ENCODE data around the gene PLEKHB2. TPM values are rescaled to one million over a fixed set of nuclear protein-coding genes. Genes with fewer than 3 reads are reported as not detected.
"Not testable (repeated sequence)": the region's sequence is repeated elsewhere in the genome, so short reads cannot be mapped to it uniquely, and the experiment has no call there.

The PLEKHB2 gene
- 10 to 100 TPM; 25.4 to 40.4 TPM for total RNA-seq
- long read RNA-seq, donor 1, full-length matches to known transcripts, result 7 of 29 reads
- long read RNA-seq, donor 1, partial matches to known transcripts, result 10 of 29 reads
- long read RNA-seq, donor 1, other reads (novel, unspliced or antisense), result 12 of 29 reads
- long read RNA-seq, donor 2, full-length matches to known transcripts, result 25 of 85 reads
- long read RNA-seq, donor 2, partial matches to known transcripts, result 1 of 85 reads
- long read RNA-seq, donor 2, other reads (novel, unspliced or antisense), result 59 of 85 reads

GRCh38 chr2:131105156-131105949, at the start of gene PLEKHB2:
Gene PLEKHB2 (plus strand): TSS chr2:131105336. CDS start chr2:131120942, 15,606 bp downstream.
- peak; percentile 98 for DNase-seq (ENCODE audit: low spot score)
- intact Hi-C loops (cut with DNase I), result no loop called here

GRCh38 chr2:131056204-131056931, 48.8 kb upstream of the PLEKHB2 start:
- DNase-seq (ENCODE audit: low spot score), result no peak
- intact Hi-C loops (cut with DNase I), result no loop called here

GRCh38 chr2:131056932-131057287, 48.2 kb upstream of the PLEKHB2 start:
- intact Hi-C loops (cut with DNase I), result no loop called here
- DNase-seq (ENCODE audit: low spot score), result no peak

GRCh38 chr2:131058214-131058843, 46.8 kb upstream of the PLEKHB2 start:
- no peak for DNase-seq (ENCODE audit: low spot score)
- intact Hi-C loops (cut with DNase I), result no loop called here

GRCh38 chr2:131058920-131059319, 46.2 kb upstream of the PLEKHB2 start:
- intact Hi-C loops (cut with DNase I), result no loop called here
- no peak for DNase-seq (ENCODE audit: low spot score)

- DNase-seq (ENCODE audit: low spot score), result no peak
- intact Hi-C loops (cut with DNase I), result no loop called here
Observed at GRCh38 chr2:131063501-131064283, 41.4 kb upstream of the PLEKHB2 start.

- DNase-seq (ENCODE audit: low spot score), result no peak
- intact Hi-C loops (cut with DNase I), result loop anchor here in 1 of 2 donors (1.0 kb wide), 1 partner anchor 23 kb away; no protein-coding TSS in a partner anchor
Observed at GRCh38 chr2:131064589-131065512, 40.3 kb upstream of the PLEKHB2 start.

GRCh38 chr2:131067465-131068125, 37.5 kb upstream of the PLEKHB2 start:
- intact Hi-C loops (cut with DNase I), result no loop called here

GRCh38 chr2:131068172-131068571, 37.0 kb upstream of the PLEKHB2 start:
- intact Hi-C loops (cut with DNase I); DNase-seq (ENCODE audit: low spot score): not testable (repeated sequence)

More at GRCh38 chr2:131067465-131068125, 37.5 kb upstream of the PLEKHB2 start:
- no peak for DNase-seq (ENCODE audit: low spot score)

- intact Hi-C loops (cut with DNase I); DNase-seq (ENCODE audit: low spot score): not testable (repeated sequence)
Observed at GRCh38 chr2:131075578-131075977, 29.6 kb upstream of the PLEKHB2 start.

GRCh38 chr2:131076707-131077106, 28.4 kb upstream of the PLEKHB2 start:
- DNase-seq (ENCODE audit: low spot score), result no peak
- intact Hi-C loops (cut with DNase I), result no loop called here

- intact Hi-C loops (cut with DNase I), result no loop called here
- no peak for DNase-seq (ENCODE audit: low spot score)
Observed at GRCh38 chr2:131077182-131077846, 27.8 kb upstream of the PLEKHB2 start.

- intact Hi-C loops (cut with DNase I), result no loop called here
- no peak for DNase-seq (ENCODE audit: low spot score)
Observed at GRCh38 chr2:131077966-131078365, 27.2 kb upstream of the PLEKHB2 start.

- DNase-seq (ENCODE audit: low spot score); intact Hi-C loops (cut with DNase I): not testable (repeated sequence)
Observed at GRCh38 chr2:131079931-131080330, 25.2 kb upstream of the PLEKHB2 start.

- DNase-seq (ENCODE audit: low spot score), result no peak
- intact Hi-C loops (cut with DNase I), result no loop called here
Observed at GRCh38 chr2:131081190-131081589, 23.9 kb upstream of the PLEKHB2 start.

- intact Hi-C loops (cut with DNase I), result no loop called here
- no peak for DNase-seq (ENCODE audit: low spot score)
Observed at GRCh38 chr2:131085646-131086045, 19.5 kb upstream of the PLEKHB2 start.
